Stomach (tissue), 4 donors: Measurements from ENCODE around the gene TRPC6.

Source experiments
- EP300 ChIP-seq: sonication (generic); formaldehyde crosslinking; IDR thresholded peaks from one replicate; pipeline ENCODE4 v1.6.1; 2017; ENCODE audit warnings: antibody characterized with exemption
- POLR2A ChIP-seq, 4 donors: fragments of 450-650 bp; IDR thresholded peaks; one replicate each; pipeline ENCODE4 v1.6.1; 2016; ENCODE audit warnings: antibody characterized with exemption in 4 of 4, control low read depth in 2 of 4, mild to moderate bottlenecking in 1 of 4, moderate library complexity in 1 of 4
- POLR2AphosphoS5 ChIP-seq, 3 donors: sonication (generic); formaldehyde crosslinking; IDR thresholded peaks; one replicate each; pipeline ENCODE4 v1.6.1; 2016; ENCODE audit warnings: antibody characterized with exemption in 3 of 3
- TF ChIP-seq, protein P1 (sequence below), 7 experiments: fragments of 450-650 bp in 4 of 7; fragments of 200-600 bp in 3 of 7; sonication (generic) in 3 of 7; IDR thresholded peaks; one replicate each; pipeline ENCODE4 v1.5.1; 2016 to 2019; ENCODE audit warnings: antibody characterized with exemption in 7 of 7, control low read depth in 2 of 7, mild to moderate bottlenecking in 1 of 7

DNA sequence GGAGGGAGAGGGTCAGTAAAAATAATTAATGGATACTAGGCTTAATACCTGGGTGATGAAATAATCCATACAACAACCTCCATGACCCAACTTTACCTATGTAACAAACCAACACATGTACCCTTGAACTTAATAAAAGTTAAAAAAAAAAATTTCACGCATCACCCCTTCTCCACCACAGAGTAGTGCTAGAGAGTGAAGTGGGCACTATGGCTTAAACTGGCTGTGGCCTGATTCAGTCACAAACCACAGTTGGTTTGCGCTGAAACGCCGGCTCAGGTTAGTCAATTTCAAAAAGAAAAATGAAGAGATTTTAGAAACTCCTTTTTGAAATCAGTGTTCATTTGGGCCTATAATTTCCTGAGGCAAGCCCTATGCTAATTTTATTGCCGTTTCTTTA, 144.3 kb downstream of the TRPC6 start:
- no peak for TF ChIP-seq POLR2AphosphoS5 (IDR thresholded peaks at IDR 0.05)
- TF ChIP-seq, protein P1, sequence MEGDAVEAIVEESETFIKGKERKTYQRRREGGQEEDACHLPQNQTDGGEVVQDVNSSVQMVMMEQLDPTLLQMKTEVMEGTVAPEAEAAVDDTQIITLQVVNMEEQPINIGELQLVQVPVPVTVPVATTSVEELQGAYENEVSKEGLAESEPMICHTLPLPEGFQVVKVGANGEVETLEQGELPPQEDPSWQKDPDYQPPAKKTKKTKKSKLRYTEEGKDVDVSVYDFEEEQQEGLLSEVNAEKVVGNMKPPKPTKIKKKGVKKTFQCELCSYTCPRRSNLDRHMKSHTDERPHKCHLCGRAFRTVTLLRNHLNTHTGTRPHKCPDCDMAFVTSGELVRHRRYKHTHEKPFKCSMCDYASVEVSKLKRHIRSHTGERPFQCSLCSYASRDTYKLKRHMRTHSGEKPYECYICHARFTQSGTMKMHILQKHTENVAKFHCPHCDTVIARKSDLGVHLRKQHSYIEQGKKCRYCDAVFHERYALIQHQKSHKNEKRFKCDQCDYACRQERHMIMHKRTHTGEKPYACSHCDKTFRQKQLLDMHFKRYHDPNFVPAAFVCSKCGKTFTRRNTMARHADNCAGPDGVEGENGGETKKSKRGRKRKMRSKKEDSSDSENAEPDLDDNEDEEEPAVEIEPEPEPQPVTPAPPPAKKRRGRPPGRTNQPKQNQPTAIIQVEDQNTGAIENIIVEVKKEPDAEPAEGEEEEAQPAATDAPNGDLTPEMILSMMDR (IDR thresholded peaks at IDR 0.05): no peak
- no peak for TF ChIP-seq POLR2A (IDR thresholded peaks at IDR 0.05)
- no peak for TF ChIP-seq EP300
